Activated CD8-positive, alpha-beta memory T cell treated with anti-CD3 and anti-CD28 coated beads for 48 hours (primary cell): ENCODE results near the gene MAP2K5.

Source experiments
- DNase-seq, 3 experiments: peaks; one replicate each; pipeline ENCODE4 v3.0.0-alpha.2; 2020; ENCODE audit warnings: low read depth in 2 of 3, low spot score in 2 of 3

Gene MAP2K5

GRCh38 chr15:67719330-67719959, 176.9 kb downstream of the MAP2K5 start:
- DNase-seq = no peak

DNA sequence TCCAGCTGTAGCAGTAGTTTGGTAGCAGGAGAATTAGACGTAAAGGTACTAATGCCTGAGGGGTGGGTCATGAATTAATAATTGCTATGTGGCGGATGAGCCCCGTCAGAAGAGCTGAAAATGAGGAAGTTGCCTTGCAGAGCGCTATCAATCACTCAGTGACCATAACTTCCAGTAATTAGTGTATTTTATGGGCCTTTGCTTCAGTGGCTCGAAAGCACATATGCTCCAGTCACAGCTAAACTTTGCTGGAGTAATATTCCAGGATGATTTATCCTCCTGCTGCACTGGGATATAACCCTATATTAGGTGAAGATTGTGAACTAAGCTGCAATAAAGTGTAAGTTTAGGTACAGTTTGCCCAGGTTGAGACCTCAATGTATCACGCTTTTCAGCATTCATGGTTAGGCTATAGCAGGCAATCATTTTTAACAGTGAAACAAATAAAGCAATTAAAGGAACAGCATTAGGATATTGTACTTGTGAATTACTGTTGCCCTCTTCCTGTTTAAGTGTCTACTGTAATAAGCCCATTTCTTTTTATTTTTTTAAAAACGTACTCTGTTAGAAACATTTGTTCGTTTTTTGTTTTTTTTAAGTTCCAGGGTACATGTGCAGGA, 178.2 kb downstream of the MAP2K5 start:
- DNase-seq = no peak

GRCh38 chr15:67722030-67722817, 179.7 kb downstream of the MAP2K5 start:
- DNase-seq = no peak

DNA sequence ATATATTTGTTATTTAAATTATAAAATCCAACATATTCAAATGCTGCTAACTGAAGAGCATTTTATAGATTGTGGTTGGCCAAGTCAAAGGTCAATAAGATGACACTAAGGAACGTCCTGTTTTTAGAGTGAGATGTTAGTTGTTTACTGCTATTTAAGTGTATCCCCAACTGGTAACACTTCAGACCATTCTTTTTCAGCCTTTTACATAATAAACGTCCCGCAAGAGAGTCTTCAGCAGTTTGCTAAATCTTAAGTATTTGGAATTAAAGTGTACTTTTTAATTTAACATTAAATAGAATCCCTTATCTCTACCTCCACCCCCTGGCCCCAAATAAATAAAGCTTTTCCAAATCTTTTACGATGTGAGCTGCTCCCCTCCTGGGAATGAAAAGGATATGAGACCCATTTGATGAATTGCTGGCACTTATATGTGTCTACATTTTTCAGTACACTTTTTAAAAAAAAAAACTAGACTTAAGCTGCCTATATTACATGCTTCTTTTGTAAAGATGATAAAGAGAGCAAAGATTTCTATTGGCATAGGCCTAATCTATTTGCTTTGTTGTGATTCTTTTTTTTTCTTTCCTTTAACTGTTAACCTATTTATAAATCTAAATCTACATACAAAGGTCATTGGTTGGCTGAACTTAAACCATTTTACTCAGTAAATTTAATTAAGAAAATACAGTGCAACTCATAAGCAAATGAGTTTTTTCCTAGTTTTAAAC, 181.0 kb downstream of the MAP2K5 start:
- DNase-seq = no peak

DNA sequence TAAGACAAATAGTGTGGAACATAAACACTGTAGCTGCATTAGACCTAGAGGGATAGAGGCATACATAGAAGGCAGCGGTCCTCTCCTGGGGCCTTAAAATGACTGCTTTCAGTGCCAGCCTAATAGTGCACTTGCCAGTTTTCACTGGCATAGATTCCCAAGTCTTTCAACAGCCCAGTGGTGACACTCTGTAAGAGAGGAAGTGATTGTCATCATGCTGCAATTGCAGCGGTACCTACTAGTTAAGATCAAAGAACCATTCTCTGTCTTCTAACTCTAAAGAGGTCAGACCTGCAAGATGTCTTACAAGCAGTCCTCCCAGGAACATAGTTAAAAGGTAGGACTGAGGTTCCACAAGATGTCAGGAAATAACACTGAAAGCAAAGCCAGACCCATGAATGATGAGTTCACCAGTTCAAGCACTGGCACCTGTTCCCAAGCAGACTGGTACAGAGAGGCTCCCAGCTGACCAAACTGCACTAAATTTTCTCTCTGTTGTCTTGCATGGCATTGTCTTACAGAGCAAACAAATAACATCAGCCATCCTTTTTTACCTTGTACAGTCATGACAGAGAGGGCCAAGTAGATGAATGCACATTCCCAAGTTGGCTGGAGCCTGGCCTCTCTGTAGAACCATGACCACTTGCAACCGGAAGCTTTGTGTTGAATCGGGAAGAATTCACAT, 182.3 kb downstream of the MAP2K5 start:
- DNase-seq = no peak

- DNase-seq = no peak
Observed at GRCh38 chr15:67730135-67730534, 187.6 kb downstream of the MAP2K5 start.

GRCh38 chr15:67731112-67731721, 188.7 kb downstream of the MAP2K5 start:
- no peak for DNase-seq

- DNase-seq = no peak
Observed at GRCh38 chr15:67732164-67732563, 189.7 kb downstream of the MAP2K5 start.

DNA sequence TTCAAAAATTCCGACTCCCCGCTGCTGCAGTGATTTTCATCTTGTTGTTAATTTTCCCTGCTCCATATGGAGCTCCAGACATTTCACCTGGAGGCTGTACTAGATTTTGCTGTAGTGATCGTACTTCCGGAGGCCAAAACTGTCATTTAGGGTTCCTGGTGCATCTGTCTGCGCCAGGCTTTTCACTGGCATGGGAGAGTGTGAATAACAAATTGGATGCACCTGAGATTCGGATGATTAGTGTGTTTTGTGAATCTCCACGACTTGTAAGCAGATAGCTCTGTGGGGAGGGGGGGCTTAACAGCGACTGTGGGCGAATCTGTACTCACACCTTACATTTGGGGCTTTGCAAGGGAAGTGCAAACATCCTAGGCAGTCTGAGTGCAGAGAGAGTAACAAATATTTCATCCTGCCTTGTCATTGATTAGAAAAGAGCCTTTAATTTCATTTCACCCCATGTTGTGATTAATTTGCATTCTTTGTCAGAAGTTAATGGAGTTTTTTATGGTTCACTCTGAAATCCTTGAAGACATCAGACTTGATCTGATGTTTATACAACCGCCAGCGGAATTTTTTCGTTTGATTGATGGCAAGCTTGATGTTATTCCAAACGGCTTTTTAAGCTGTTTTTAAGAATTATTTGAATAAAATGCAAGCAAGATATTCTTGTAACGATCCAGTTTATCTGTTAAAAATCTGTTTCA, 190.3 kb downstream of the MAP2K5 start:
- DNase-seq = no peak

- no peak for DNase-seq
Observed at GRCh38 chr15:67735896-67736295, 193.4 kb downstream of the MAP2K5 start.

DNA sequence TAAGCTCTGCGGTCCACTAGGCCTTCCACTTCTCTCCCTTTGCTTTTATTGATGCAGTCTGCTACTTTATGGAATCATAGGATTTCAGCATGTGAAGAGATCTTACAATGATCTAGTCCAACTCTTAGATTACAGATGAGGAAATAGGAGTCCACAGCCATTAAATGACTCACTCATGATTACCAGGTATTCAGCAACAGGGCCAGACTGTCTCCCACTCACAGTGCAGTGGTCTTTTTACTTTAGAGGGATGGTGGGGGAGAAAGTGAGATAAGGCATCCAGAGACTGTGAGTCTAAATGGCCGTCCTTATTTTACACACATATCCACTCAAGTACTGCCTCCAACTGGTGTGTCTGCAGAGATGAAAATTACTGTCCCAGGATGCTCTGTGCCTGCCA, 194.3 kb downstream of the MAP2K5 start:
- no peak for DNase-seq

GRCh38 chr15:67738056-67738455, 195.6 kb downstream of the MAP2K5 start:
- DNase-seq = no peak

DNA sequence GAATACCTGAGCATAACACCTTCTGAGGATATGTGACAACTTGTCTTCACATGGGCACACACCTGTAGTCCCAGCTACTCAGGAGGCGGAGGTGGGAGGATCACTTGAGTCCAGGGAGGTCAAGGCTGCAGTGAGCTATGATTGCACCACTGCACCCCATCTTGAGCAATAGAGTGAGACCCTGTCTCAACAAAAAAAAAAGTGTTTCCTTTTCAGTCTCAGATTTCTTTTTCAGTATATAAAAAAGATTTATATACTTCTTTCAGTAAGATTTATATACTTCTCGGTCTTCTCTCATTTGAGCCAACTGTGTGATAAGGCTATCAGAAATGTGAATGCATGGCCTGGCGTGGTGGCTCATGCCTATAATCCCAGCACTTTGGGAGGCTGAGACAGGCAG, 197.9 kb downstream of the MAP2K5 start:
- DNase-seq = no peak

GRCh38 chr15:67741308-67741707, 198.8 kb downstream of the MAP2K5 start:
- DNase-seq = no peak

GRCh38 chr15:67743558-67743957, 201.1 kb downstream of the MAP2K5 start:
- DNase-seq = no peak

GRCh38 chr15:67744331-67745072, 202.0 kb downstream of the MAP2K5 start:
- DNase-seq = no peak

GRCh38 chr15:67745073-67746006, 202.8 kb downstream of the MAP2K5 start:
- DNase-seq = no peak

GRCh38 chr15:67746022-67746421, 203.5 kb downstream of the MAP2K5 start:
- DNase-seq = no peak
